HG02759 (cell line): ENCODE measurements around the gene AFAP1L1.

Experiments
- ATAC-seq: cut with Tn5 transposase; IDR thresholded peaks from one replicate; pipeline ENCODE4 v1.9.1; 2021; ENCODE audit warnings: mild to moderate bottlenecking, moderate library complexity; ENCODE audit not compliant: unreplicated experiment

The AFAP1L1 gene

DNA sequence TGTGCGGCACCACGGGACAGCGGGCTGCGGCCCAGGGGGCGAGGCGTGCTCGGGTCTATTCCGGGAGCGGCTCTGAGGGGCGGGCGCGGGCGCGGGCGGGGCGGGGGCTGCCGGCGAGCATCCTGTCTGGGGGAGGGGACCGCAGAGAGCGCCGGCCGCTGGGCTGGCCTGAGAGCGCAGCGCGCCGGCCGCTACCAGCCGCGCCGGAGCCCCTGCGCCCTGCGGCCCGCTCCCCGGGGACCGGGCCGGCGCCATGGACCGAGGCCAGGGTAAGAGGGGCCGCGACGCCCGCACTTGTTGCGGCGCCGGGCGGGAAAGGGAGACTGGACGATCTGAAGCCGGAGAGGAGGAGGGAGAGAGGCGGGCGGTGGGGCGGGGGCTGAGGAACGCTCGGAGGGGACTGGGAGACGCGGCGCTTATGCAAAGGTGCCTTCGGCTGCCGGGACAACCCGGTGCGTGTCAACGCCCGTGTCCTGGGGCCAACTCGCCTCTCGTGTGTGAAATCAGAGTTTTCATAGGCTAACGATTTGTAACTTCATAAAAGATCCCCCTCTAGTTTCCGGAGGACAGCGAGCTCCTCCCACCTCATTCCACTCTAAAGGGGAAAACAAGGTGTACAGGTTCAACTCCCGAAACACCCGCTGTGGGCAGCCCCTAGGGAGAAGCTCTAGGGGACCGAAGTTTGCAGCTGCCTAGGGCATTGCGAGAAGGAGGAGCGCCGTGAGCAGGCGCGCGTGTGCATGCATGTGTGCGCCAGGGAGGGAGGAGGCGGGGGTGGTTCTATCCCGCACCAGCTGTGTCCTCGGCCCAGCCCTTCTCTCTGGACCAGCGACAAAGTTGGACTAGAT is at the start of gene AFAP1L1:
Gene AFAP1L1 (plus strand): TSS at position 144 of the 848 bp plus-strand sequence. CDS start 110 bp downstream, at position 254.
- peak; percentile 48 for ATAC-seq

DNA sequence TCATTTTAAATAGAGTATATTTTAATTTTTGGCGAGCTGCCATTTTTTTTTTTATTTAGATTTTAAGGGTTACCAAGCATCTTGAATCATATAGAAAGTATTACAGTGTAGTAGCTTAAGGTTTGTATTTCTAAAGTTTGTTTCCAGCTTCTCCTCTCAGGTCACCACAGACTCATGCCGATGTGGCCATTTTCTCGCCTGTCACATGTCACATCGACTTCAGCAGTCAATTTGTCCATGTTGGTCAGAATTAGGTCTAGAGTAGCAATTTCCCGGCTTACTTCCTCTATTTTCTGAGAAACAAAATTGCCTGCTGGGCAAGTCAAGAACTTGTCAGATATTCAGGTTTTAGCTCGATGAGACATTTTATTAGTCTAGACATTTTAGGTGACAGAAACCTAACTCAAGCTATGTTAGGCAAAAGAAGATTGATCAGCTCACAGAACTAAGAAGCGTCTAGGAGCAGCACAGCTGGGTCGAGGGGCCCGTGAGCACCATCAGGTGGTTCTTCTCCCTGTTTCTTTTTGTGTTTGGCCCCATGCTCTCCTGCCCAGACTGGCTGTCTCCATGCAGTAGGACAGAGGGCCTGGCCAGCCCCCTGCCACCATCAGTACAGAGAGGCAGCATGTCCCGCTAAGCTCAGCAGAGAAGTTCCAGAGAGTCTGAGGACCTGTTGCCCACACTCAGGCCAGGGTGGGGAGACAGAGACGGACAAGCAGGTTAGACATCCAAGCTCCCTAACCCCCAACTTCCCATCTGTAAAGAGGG is 48.4 kb upstream of the AFAP1L1 start:
- no peak for ATAC-seq

DNA sequence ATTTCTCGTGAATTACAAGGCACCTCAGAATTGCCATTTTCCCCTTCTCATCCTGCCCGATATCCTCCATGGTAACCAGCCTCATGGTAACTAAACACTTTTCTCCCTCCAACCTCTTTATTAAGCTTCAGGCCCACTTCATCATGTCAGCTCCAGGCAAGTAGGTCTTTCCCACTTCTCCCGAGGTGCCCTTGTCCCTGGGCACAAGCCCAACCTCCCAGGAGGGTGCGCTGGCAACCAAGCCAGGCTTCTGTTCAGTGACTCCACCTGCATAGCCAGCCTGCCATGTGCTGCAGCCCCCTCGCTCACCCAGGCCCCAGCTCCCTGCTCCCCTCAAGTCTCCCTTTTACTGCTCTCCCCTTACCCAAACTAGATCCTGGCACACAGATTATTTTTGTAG is 47.4 kb upstream of the AFAP1L1 start:
- no peak for ATAC-seq

DNA sequence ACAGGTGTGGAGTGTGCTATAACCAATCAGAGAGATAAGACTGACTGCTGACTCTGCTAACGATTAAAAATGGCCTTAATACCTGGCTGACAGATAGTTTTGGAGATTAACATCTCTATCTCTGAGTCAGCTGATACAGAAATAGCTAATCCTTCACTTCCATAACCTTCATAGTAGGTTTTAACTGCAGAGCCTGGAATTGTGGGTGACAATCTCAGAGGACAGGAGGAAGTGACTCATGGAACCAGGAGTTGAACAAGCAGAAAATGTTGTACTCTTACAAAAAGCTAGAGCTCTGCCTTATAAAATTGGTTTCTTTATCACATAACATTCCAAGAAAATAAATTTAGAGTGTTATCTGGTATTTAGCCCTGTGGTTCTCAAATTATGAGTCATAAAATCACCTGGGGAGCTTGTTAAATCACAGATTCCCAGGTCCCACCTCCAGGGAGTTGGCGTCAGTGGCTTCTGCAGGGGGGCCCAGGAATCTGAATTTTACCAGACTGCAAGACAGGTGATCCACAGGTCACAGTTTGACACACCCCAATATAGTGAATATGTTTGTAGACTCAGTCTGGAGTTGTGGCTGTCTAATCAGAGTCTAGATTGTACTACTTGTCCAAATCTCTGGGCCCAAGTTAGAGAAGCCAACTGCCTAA is 44.4 kb upstream of the AFAP1L1 start:
- ATAC-seq: no peak

DNA sequence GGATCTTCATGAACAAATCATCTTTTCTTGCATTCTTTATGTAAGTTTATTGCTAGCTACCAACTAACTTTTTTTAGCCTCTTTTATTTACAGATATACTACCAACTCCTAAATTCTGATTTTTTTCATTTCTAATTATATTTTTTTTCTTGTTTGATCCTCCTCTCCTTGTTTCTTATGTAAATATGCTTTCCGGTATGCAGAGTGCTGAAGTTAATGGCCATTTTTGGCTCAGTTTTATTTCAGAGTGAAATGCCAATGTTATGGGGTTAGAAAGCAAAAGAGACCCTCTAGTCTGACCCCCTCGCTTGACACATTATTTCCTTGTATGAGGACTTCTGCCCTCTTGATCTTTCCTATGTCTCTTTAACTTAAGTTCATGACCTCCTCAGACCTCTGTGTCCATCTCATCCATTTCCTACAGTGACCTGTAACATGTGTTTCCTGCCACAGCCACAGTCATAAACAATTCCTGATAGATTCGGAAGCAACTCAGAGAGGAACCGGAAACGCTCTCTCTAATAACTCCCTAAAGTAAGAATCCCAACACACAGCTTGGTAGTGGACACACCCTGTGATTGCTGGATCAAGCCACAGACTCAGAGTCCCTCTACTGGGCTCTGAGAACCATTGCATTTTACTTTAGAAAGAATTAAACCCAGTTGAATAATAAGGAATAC is 42.9 kb upstream of the AFAP1L1 start:
- no peak for ATAC-seq

DNA sequence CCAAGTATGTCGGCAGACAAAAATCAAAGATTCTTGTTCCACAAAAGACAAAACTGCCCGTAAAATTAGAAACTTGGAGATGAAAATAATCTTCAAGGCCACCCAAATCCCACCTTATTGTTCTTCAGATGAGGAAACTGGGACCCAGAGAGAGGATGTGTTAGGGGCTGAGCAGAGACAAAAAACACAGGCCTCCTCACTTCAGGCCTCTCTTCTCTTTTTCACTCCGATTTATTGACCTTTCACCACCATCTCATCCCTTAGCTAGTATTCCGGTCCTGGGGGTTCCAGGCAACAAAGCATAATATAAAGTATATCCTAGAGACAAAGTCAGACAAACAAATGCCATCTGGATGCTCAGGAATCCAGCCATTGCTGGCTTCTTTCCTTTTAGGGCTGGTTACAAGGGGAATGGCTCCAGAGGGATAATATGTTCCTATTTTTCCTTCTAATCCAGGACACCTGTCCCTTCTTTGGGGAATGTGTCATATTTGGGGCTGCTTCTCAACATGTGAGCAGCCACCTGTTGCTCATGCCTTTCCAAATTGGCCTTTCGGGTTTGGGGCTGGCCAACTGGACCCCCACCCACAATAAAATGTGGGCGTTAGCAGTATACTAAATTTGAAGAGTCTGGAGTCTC is 42.2 kb upstream of the AFAP1L1 start:
- no peak for ATAC-seq

DNA sequence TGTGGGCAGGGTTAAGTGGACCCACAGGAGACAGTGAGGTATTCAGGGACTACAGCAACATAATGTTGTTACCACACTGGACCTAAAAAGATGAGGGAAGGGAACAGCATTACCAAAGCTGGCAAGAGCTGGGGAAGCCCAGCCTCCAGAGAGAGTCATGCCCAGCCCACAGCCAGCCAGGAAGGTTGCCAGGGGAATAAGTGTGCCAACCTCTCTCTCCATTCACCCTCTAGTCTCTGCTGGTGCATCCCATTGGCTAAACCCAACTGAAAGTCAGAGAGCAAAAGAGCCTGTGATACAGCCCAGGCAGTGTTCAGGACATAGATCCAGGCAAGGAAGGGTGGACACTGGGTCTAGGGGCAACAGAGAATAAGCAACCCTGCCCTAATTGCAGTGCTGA is 35.8 kb upstream of the AFAP1L1 start:
- ATAC-seq: no peak

DNA sequence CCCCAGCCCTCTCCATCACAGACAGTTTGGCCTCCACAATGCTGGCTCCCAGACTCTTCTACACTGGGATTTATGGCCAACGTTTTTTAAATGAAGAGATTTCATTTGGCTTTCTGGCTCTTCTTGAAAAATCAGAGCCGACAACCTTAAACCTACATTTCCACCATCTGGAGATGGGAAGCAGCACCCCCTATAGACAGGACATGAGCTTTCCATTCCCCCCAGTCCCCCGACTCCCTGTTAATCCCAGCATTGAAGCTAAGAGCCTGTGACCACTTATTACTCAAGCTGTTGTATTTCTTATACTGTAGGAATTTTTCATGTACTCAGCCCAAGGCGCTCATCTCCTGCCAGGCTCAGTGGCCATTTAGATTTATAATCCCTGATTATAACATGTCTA is 34.0 kb upstream of the AFAP1L1 start:
- ATAC-seq: no peak

DNA sequence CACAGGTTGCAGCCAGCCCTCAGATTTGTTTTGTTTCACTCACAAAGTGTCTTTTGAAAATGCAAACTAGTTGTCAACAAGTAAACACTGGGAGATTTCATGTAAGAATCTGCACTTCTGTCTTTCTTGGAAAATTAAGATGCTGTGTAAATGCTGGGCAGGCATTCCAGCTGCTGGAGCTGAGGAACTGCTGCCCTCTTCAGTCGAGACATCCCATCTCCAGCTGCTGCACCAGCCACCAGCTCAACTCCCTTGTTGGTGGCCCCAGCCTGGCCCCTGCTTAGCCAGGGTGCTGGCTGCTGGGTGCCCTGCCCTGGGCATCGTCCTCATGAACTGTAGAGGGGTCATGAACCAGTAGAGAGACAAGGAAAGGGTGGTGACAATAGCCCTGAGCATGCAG is 33.1 kb upstream of the AFAP1L1 start:
- no peak for ATAC-seq

DNA sequence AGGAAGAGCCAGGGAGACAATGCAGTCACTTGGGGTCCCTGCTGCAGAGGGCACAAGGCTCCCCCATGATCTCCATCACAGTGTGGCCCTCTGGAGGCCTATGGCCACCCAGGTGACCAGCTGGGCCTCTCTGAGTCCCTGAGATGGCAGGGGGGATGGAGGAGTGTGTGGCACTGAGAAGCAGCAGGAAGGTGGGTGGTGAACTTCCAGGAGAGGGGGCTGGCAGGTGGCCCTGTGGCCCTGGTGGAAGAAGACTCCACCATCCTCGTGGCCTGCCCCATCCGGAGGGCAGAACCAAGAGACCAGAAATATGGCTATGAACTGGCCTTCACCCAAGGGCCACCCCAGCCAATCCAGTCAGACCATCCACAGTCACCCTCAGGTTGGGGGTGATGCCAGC is 31.7 kb upstream of the AFAP1L1 start:
- peak; percentile 17 for ATAC-seq

DNA sequence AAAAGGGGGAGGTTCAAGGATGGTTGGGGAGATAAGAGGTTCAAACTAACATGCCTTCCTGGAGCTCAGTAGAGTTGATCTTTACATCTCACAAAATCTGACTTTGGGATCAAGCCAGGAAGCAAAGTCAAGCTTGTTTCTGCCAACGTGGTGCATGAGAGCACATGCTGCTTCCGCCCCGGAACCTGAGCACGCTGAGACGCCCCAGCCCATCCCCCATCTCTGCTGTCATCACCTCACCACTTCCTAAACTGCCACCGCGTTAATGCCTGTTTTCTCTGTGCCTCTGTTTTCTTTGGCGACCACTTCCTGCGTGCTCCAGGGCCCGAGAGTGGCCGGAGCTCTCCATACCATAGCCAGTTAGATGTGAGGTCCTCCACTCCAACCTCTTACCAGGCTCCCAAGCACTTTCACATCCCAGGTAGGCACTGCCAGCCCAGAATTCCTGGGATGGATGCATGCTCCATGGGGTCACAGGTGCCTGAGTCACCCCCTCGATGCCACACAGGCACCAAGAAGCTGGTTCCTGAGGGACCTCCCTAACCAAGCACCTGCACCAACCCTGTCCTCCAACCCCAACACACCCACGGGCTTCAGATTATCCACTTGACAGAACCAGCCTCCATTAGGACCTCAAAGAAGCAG is 31.2 kb upstream of the AFAP1L1 start:
- ATAC-seq: peak; percentile 79

DNA sequence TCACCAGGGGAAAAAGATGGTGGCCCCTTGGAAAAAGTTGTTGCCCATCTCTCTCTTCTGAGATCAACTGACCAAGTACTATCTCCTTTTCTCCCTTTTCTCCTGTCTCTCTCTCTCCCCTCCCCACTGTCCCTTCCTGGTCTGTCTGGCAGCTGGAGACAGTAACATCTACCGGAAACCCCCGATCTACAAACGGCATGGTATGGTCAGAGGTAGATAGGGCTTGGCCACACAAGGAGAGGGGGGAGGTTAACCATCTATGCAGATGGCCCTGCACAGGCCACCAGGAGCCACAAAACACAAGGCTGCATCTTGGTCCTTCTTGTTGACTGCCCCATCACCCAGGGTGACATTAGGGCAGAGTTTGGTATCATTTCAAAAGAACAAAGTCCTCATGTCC is 29.3 kb upstream of the AFAP1L1 start:
- ATAC-seq: no peak

DNA sequence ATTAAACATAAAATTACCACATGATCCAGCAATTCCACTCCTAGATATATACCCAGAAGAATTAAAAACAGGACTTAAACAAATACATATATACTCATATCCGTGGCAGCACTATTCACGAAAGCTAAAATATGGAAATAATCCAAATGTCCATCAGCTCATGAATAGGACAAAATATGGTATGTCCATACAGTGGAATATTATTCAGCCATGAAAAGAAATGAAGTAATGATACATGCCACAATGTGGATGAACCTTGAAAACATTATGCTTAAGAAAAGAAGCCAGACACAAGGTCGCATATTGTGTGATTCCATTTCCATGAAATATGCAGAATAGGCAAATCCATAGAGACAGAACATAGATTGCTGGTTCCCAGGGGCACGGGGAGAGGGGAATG is 24.8 kb upstream of the AFAP1L1 start:
- ATAC-seq: no peak

DNA sequence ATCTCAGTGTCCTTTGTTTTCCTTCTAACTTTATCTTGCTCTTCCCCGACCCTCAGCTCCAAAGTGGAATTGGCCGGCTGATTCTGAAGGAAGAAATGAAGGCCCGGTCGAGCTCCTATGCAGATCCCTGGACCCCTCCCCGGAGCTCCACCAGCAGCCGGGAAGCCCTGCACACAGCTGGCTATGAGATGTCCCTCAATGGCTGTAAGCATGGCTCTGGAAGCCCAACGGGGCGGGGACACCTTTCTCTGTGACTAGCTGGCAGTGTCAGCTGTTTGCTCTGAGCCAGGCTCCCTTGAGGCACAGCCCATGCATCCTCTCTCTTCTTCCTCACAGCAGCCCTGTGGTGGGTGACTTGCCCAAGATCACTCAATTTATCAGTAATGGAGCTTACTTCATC is 23.9 kb upstream of the AFAP1L1 start:
- ATAC-seq: no peak

DNA sequence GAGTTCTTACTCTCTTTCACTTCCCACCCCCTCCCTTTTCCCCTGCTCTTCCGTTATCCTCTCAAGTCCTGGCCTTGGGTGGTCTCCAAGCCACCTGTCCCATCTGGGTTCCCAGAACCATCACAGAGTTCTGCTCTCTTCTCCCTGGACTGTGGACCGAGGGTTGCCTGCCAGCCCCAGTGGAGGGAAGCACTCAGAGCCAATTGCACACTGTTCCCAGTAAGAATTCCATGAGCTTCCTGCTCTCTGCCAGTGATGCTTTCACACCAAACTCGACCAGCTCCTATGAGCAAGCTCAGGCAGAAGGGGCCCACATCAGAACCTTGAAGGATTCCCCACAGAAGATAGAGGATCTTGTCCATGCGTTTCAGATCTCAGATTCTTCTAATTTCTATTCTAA is 20.1 kb upstream of the AFAP1L1 start:
- ATAC-seq: no peak

DNA sequence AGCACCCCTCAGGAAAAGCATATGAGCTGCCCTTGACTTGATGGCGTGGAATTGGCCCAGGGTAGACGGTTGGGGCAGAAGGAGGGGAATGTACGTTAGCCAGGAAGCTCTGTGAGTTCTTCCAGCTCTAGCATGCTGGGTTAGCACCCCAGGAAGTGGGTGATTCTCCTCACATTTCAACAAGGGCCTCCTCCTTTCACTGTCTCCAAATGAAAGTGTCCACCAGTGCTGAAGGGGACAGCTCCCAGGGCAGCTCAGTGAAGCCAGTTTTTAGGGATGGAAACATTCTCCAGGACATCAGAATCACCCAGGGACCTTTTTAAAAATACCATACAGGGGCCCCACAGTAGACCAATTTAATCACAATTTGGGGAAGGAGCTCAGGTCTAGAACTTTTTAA is 17.2 kb upstream of the AFAP1L1 start:
- ATAC-seq: no peak

DNA sequence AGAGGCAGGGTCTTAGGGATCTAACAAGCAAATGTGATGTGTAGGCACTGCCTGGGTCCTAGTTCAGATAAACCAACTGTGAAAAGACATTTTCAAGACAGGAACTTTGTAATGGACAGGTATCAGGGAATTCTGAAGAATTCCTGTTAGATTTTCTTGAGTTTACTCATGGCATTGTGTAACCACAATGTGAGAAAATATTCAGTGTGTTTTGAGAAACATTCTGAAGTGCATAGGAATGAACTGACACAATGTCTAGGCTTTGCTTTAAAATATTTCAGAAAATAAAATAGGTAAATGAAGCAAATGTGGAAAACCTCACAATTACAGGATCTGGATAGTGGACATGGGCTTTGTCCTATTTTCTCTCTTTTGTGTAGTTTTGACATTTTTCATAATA is 15.2 kb upstream of the AFAP1L1 start:
- ATAC-seq: no peak

DNA sequence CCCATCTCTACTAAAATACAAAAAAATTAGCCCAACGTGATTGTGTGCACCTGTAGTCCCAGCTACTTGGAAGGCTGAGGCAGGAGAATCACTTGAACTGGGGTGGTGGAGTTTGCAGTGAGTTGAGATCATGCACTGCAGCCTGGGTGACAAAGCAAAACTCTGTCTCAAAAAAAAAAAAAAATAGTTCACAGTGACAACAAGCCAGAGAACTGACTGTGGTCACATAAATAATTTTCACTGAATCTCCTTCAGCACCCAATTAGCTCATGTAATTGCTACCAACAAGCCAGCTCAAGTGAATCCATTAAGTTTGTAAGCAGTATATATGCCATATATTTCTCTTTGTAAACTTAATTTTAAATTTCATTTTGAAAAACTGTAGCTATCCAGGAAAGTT is 14.5 kb upstream of the AFAP1L1 start:
- no peak for ATAC-seq

DNA sequence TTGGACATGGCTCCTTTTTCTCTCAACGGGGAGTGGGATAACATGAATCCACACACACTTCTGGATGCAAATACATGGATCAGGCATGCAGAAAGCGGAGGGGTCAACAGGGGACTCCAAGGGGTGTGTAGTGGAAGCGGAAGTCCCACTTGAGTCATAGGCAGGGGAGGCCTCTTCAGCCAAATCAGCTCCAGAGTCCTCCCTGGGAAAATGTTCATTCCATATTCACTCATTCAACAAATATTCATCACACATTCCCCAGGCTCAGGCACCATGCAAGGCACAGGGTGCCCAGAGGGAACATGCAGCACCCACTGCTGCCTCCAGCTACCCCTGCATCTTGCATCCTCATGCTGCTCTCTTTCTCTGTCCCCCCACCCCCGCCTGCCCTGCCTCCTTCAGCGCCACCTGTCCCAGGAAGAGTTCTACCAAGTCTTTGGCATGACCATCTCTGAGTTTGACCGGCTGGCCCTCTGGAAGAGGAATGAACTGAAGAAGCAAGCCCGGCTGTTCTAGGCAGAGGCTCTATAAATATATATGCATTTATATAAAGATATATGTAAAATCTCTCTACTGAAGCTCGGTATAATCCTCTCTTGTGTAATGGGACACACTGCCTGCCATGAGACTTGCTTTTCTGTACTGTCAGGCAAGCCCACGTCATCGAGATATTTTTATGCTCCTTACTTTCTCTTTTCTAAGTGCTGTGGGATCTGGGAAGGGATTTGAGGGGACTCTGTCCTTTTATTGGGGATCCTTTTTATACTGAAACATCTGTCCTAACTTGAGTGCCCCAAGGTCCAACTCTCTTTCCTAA is 13.6 kb upstream of the AFAP1L1 start:
- ATAC-seq: no peak
